ENCODE data around the gene FAM107B. TPM values are rescaled to one million over a fixed set of nuclear protein-coding genes. Genes with fewer than 3 reads are reported as not detected.

FAM107B gene
- total RNA-seq, 1 experiment from 2014 or later: 41.6 TPM

DNA sequence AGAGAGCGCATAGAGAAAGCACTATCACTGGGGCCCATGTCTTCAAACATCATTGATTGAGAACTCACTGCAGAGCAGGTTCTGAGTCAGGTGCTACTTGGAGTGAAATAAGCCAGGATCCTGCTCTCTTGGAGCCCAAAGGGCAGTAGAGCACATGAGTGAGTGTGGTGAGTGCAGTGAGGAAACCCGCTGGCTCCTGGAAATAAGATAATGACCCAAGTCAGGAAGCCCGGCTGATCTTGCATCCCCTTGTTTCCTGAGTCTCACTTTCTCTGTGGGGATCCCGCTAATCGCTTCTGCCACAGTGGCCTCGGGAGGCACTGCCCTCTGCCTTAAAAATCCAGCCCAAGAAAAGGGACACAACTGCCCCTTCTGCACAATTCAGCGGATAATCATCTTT is 7.1 kb upstream of the FAM107B start:
- H2AFZ ChIP-seq (ENCODE audit: low read depth, low read length, poor library complexity, severe bottlenecking): peak overlapping the region; percentile 22
- no peaks in the 10 kb centered on the region for H3K79me2 ChIP-seq (ENCODE audit: insufficient read depth, low read length)
- RAD21 ChIA-PET (ENCODE audit: low non-redundant PET in 1 of 2, low total read pairs in 2 of 2, uncharacterized antibody in 2 of 2, unreplicated experiment in 2 of 2): no interaction called here
- peak overlapping the region; percentile 62 for H3K4me2 ChIP-seq (ENCODE audit: low read length)
- no peak overlapping the region for H3K4me3 ChIP-seq (replicated peaks in 1 of 2; ENCODE audit: low read depth in 1 of 2, low read length in 2 of 2)
- intact Hi-C loops (cut with micrococcal nuclease): no loop called here
- H3K9ac ChIP-seq (ENCODE audit: low read length): no peak overlapping the region
- TF ChIP-seq EGR1 (IDR thresholded peaks at IDR 0.05; ENCODE audit: low read depth): no peak
- no peak for TF ChIP-seq ZNF274 (IDR thresholded peaks at IDR 0.05; ENCODE audit: low read depth, low read length)
- TF ChIP-seq SRF (IDR thresholded peaks at IDR 0.05; ENCODE audit: low read depth): no peak
- no peaks in the 10 kb centered on the region for H3K27me3 ChIP-seq (ENCODE audit: insufficient read depth, low read length)
- POLR2A ChIA-PET: no interaction called here
- H4K20me1 ChIP-seq (ENCODE audit: insufficient read depth): no peaks in the 10 kb centered on the region
- H3K27ac ChIP-seq (ENCODE audit: low read depth, low read length): no peak overlapping the region
- peaks cover 3 to 4% of the 10 kb centered on the region in 2 experiments; a peak in 1 of 4 replicates for H3K9me3 ChIP-seq (ENCODE audit: control insufficient read depth in 1 of 2, insufficient read depth in 1 of 2, low read depth in 1 of 2, low read length in 2 of 2)
- DNase-seq (ENCODE audit: low read depth, low spot score): no peak
- CTCF ChIA-PET: no interaction called here
- no peaks in the 10 kb centered on the region for H3K9me2 ChIP-seq (ENCODE audit: insufficient read depth)
- no peaks in the 10 kb centered on the region for H3K36me3 ChIP-seq (ENCODE audit: control insufficient read depth in 1 of 2, insufficient read depth in 2 of 2, low read length in 2 of 2)
- BruUV-seq (replicated peaks): no TSS peak
- ATAC-seq: no peak
- peaks cover 0 to 21% of the 10 kb centered on the region in 2 experiments; a peak in 2 of 4 replicates for H3K4me1 ChIP-seq (ENCODE audit: control insufficient read depth in 1 of 2, insufficient read depth in 2 of 2, low read length in 2 of 2)

DNA sequence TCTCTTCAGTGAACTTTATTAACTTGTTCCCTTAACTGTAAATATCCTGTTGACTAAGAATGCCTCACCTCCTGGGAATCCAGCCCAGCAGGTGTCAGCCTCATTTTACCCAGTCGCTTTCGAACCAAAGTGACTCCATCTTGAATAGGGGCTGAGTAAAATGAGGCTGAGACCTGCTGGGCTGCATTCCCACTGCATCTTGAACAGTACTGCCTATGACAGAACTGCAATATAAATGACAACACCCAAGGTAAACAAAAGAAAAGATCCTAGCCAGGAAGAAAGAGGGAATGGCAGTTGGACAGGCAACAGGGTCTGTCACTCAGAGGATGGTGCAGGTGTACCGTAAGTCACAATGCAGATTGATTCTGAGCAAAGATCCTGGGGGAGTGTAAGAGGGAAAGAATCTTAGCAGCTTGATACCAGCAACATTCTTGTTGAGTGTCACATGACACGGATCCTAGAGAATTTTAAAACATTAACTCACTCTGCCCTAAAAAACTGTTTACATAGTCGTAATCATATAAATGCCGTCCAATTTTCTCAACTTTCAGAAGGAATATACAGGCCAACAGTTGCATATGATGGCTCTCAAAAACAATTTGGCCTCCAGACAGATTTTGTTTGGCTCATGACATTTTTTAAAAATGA is 4.4 kb upstream of the FAM107B start:
- Histone ChIP-seq H3K79me2 (ENCODE audit: insufficient read depth, low read length) (no peaks in the 10 kb centered on the region), H3K9me3 (ENCODE audit: control insufficient read depth in 1 of 2, insufficient read depth in 1 of 2, low read depth in 1 of 2, low read length in 2 of 2) (no peaks in the 10 kb centered on the region), H3K36me3 (ENCODE audit: control insufficient read depth in 1 of 2, insufficient read depth in 2 of 2, low read length in 2 of 2) (no peaks in the 10 kb centered on the region), H3K4me3 (replicated peaks in 1 of 2; ENCODE audit: low read depth in 1 of 2, low read length in 2 of 2) (no peak overlapping the region), H2AFZ (ENCODE audit: low read depth, low read length, poor library complexity, severe bottlenecking) (no peak overlapping the region), H3K4me1 (ENCODE audit: control insufficient read depth in 1 of 2, insufficient read depth in 2 of 2, low read length in 2 of 2) (peaks cover 0 to 21% of the 10 kb centered on the region in 2 experiments; a peak in 2 of 4 replicates), H3K9ac (ENCODE audit: low read length) (no peak overlapping the region), H3K27ac (ENCODE audit: low read depth, low read length) (no peak overlapping the region), H3K27me3 (ENCODE audit: insufficient read depth, low read length) (no peaks in the 10 kb centered on the region), H3K9me2 (ENCODE audit: insufficient read depth) (no peaks in the 10 kb centered on the region), H4K20me1 (ENCODE audit: insufficient read depth) (no peaks in the 10 kb centered on the region), H3K4me2 (ENCODE audit: low read length) (no peak overlapping the region)
- no peak for ATAC-seq
- no peak for DNase-seq (ENCODE audit: low read depth, low spot score)
- no TSS peak for BruUV-seq (replicated peaks)
- ChIA-PET RAD21 (ENCODE audit: low non-redundant PET in 1 of 2, low total read pairs in 2 of 2, uncharacterized antibody in 2 of 2, unreplicated experiment in 2 of 2) (no interaction called here), CTCF (no interaction called here), POLR2A (no interaction called here)
- TF ChIP-seq EGR1 (IDR thresholded peaks at IDR 0.05; ENCODE audit: low read depth) (no peak), CBX3 (IDR thresholded peaks at IDR 0.05; ENCODE audit: low read depth) (no peak), ZFX (IDR thresholded peaks at IDR 0.05) (no peak), CEBPB (IDR thresholded peaks at IDR 0.05; ENCODE audit: low read depth) (no peak), POLR2AphosphoS5 (IDR thresholded peaks at IDR 0.05; ENCODE audit: low read depth, low read length) (no peak), CTCF (IDR thresholded peaks at IDR 0.05 in 2 of 3, conservative IDR thresholded peaks at IDR 0.05 in 1 of 3; ENCODE audit: borderline replicate concordance in 1 of 3, insufficient read depth in 1 of 3, low read depth in 2 of 3, low read length in 2 of 3) (no peak), FOSL1 (IDR thresholded peaks at IDR 0.05; ENCODE audit: low read depth) (no peak), SP1 (IDR thresholded peaks at IDR 0.05; ENCODE audit: low read depth) (no peak), JUND (IDR thresholded peaks at IDR 0.05) (no peak), RAD21 (IDR thresholded peaks at IDR 0.05; ENCODE audit: low read depth) (no peak)
- TF ChIP-seq, protein P1, sequence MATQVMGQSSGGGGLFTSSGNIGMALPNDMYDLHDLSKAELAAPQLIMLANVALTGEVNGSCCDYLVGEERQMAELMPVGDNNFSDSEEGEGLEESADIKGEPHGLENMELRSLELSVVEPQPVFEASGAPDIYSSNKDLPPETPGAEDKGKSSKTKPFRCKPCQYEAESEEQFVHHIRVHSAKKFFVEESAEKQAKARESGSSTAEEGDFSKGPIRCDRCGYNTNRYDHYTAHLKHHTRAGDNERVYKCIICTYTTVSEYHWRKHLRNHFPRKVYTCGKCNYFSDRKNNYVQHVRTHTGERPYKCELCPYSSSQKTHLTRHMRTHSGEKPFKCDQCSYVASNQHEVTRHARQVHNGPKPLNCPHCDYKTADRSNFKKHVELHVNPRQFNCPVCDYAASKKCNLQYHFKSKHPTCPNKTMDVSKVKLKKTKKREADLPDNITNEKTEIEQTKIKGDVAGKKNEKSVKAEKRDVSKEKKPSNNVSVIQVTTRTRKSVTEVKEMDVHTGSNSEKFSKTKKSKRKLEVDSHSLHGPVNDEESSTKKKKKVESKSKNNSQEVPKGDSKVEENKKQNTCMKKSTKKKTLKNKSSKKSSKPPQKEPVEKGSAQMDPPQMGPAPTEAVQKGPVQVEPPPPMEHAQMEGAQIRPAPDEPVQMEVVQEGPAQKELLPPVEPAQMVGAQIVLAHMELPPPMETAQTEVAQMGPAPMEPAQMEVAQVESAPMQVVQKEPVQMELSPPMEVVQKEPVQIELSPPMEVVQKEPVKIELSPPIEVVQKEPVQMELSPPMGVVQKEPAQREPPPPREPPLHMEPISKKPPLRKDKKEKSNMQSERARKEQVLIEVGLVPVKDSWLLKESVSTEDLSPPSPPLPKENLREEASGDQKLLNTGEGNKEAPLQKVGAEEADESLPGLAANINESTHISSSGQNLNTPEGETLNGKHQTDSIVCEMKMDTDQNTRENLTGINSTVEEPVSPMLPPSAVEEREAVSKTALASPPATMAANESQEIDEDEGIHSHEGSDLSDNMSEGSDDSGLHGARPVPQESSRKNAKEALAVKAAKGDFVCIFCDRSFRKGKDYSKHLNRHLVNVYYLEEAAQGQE (IDR thresholded peaks at IDR 0.05; ENCODE audit: low read depth): no peak
- intact Hi-C loops (cut with micrococcal nuclease): no loop called here
